ENCODE results near the gene MOB3C.

Gene MOB3C

GRCh38 chr1:46606255-46606965 lies 10.2 kb downstream of the MOB3C start:
- DNase-seq (ENCODE audit: low read depth) = no peak

- DNase-seq (ENCODE audit: low read depth) = no peak
These were observed 11.4 kb downstream of the MOB3C start for GRCh38 chr1:46605232-46605631.

- DNase-seq (ENCODE audit: low read depth) = peak; percentile 90
These were observed 12.6 kb downstream of the MOB3C start, which contains the start of gene MKNK1 for GRCh38 chr1:46603858-46604549. Gene MKNK1 (minus strand): TSS chr1:46604268. CDS start chr1:46583327, 20,941 bp downstream.

- no peak for DNase-seq (ENCODE audit: low read depth)
These were observed 13.1 kb downstream of the MOB3C start for GRCh38 chr1:46603481-46603857.

GRCh38 chr1:46601257-46602007 lies 15.2 kb downstream of the MOB3C start:
- DNase-seq (ENCODE audit: low read depth) = no peak

GRCh38 chr1:46599059-46599970 lies 17.3 kb downstream of the MOB3C start:
- DNase-seq (ENCODE audit: low read depth) = no peak

- no peak for DNase-seq (ENCODE audit: low read depth)
These were observed 19.8 kb downstream of the MOB3C start for GRCh38 chr1:46596846-46597245.

GRCh38 chr1:46596036-46596435 lies 20.6 kb downstream of the MOB3C start:
- DNase-seq (ENCODE audit: low read depth) = no peak

- no peak for DNase-seq (ENCODE audit: low read depth)
These were observed 21.5 kb downstream of the MOB3C start for GRCh38 chr1:46595127-46595526.

- no peak for DNase-seq (ENCODE audit: low read depth)
These were observed 22.5 kb downstream of the MOB3C start for GRCh38 chr1:46594063-46594462.

- no peak for DNase-seq (ENCODE audit: low read depth)
These were observed 23.8 kb downstream of the MOB3C start for GRCh38 chr1:46592823-46593222.

GRCh38 chr1:46589529-46589928 lies 27.1 kb downstream of the MOB3C start:
- DNase-seq (ENCODE audit: low read depth) = no peak

- no peak for DNase-seq (ENCODE audit: low read depth)
These were observed 29.5 kb downstream of the MOB3C start for GRCh38 chr1:46587069-46587468.

GRCh38 chr1:46585312-46585938 lies 31.2 kb downstream of the MOB3C start:
- no peak for DNase-seq (ENCODE audit: low read depth)

- no peak for DNase-seq (ENCODE audit: low read depth)
These were observed 33.1 kb downstream of the MOB3C start for GRCh38 chr1:46583494-46583893.

GRCh38 chr1:46582972-46583371 lies 33.6 kb downstream of the MOB3C start:
- no peak for DNase-seq (ENCODE audit: low read depth)

GRCh38 chr1:46581681-46582455 lies 34.7 kb downstream of the MOB3C start:
- DNase-seq (ENCODE audit: low read depth) = no peak

GRCh38 chr1:46580140-46580903 lies 36.3 kb downstream of the MOB3C start:
- DNase-seq (ENCODE audit: low read depth) = peak; percentile 45

- DNase-seq (ENCODE audit: low read depth) = no peak
These were observed 38.9 kb downstream of the MOB3C start for GRCh38 chr1:46577671-46578070.

- no peak for DNase-seq (ENCODE audit: low read depth)
These were observed 40.0 kb downstream of the MOB3C start for GRCh38 chr1:46576596-46576995.

All from iris pigment epithelial cell (primary cell).